Activated CD4-positive, alpha-beta T cell treated with anti-CD3 and anti-CD28 coated beads, Interleukin-2, amount 50 U/mL, for 16 hours (primary cell): ENCODE results near the gene KLHL29.

Experiments
- DNase-seq: peaks from one replicate; pipeline ENCODE4 v3.0.0-alpha.2; 2020

Gene KLHL29

GRCh38 chr2:23452853-23453420, 68.0 kb downstream of the KLHL29 start:
- DNase-seq = no peak

- no peak for DNase-seq
These were observed 68.5 kb downstream of the KLHL29 start for GRCh38 chr2:23453432-23453831.

DNA sequence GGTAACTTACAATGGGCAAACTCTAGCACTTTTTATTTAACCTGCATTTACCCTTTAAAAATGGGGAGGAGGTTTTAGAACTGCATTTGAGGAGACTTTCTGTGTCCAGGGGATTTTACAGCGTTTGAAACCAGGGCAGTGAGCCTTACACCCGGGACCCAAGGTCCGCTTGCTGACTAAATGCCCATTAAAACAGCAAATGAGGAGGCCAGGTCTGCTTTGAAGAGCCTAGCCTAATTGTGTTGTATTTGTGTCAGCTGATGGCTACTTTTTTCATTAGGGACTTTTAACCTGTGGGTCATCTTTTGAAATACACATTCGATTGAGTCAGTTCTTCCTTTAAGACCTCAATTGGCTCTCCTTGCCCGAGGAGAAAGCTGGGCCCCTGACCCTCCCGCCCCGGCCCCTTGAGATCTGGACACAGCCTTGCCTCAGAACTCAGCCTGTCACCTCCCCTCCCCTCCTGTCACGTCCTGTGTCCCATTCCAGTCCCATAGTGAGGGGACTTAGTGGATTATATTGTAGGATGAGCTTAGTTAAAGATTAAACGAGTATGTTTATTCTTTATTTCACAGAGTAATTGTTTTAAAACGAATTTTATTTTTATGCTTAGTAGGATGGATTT, 69.0 kb downstream of the KLHL29 start:
- DNase-seq = no peak

GRCh38 chr2:23454501-23455120, 69.6 kb downstream of the KLHL29 start:
- no peak for DNase-seq

GRCh38 chr2:23456396-23456795, 71.4 kb downstream of the KLHL29 start:
- no peak for DNase-seq

- DNase-seq = no peak
These were observed 72.1 kb downstream of the KLHL29 start for GRCh38 chr2:23456881-23457760.

- DNase-seq = no peak
These were observed 73.2 kb downstream of the KLHL29 start for GRCh38 chr2:23457990-23458682.

DNA sequence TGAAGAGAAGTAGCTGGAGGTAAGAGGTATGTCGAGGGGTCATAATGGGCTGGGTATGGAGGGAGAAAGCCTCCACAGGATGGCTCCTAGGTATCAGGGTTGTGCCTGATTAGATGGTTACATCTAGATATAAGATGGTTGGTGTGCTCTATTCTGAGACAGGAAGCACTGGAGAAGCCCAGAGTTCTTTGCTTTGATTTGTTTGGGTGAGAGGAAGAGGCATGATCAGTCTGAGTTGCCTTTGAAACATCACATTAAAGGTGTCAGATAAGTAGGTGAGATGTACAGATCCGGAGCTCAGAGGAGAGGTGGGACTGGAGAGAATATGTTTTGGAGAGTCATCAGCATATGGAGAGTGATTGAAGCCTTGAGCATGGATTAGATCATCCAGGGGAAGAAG, 74.1 kb downstream of the KLHL29 start:
- DNase-seq = no peak

DNA sequence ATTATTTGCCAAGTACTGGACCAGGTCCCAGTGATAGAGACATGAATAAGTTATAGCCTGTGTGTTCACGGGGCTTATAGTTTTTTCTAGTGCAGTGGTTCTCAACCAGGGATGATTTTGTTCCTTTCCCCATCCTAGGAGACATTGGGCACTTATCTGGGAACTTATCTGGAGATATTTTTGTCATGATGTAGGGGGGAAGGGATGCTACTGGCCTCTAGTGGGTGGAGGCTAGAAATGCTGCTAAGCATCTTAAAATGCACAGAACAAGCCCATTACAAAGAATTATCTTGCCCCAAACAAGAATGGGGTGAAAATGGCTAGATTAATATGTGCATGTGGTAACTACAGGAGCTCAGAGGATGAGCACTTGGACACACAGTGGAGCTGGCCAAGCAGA, 75.2 kb downstream of the KLHL29 start:
- DNase-seq = peak; percentile 3

GRCh38 chr2:23460993-23461392, 76.0 kb downstream of the KLHL29 start:
- DNase-seq = no peak

- DNase-seq = no peak
These were observed 79.2 kb downstream of the KLHL29 start for GRCh38 chr2:23464156-23464555.

DNA sequence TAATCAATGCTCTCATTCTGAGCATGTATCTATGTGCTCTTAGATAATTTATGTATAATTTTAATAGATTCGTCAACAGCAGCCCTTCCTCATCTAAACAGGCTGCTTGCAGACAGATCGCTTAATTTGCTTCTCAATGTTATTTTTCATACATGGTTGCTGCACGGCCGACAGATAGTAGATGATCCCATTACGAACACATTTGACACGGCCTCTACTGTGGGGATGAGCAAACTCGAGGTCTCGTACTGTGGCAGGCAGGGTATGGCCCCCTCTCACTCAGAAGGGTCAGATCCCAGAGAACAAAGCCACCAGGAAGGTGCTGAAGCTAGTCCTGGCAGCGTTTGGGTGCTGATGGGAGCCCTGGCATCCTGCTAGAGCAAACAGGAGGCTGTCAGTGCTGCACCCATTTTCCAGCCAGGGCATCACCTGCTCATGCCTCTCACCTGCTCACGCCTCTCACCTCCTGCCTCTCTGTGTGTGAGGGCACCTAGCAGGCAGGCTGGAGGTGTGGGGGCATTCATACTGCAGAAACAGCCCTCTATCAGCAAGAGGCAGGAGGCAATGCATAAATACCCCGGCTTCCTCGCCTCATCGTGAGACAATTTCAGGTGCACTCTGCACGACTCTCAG, 80.0 kb downstream of the KLHL29 start:
- DNase-seq = no peak

DNA sequence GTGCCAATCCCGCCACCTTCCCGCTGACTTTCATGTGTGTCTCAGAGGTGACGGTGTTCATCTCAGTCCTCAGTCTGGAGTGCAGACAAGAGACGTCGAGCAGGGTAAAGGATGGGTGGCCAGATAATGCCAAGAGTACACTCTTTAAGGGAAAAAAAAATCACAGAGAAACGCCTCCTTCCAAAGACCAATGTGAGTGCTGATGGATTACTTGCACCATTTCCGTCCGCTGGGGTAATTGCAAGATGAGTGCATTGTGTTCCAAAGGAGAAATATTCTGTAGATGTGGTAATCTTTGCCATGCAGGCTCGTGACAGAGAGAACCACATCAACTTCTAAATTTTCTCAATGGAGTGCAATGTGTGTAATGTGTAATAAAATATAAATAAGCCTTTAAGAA, 81.0 kb downstream of the KLHL29 start:
- no peak for DNase-seq

DNA sequence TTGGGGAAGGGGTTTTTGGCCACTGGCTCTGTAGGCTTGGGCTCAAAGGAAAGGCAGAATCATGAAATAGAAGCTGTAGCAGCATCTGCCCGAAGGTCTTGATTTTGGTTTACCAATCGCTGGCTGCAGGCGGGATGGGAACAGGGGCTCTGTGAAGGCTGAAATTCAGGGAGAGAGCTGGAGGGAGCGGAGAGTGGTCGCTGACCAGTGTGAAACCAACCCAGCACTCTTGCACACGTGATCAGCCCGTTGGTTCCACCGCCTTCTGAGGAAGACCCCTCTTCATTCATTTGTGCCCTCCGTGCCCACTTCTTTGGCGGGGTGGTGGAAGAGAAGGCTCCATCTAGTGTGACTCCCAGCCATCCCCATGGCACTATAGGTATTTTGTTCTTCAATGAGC, 82.6 kb downstream of the KLHL29 start:
- DNase-seq = no peak

- no peak for DNase-seq
These were observed 83.6 kb downstream of the KLHL29 start for GRCh38 chr2:23468474-23469141.

- DNase-seq = no peak
These were observed 84.2 kb downstream of the KLHL29 start for GRCh38 chr2:23469142-23469540.

- no peak for DNase-seq
These were observed 90.1 kb downstream of the KLHL29 start for GRCh38 chr2:23475036-23475435.

- no peak for DNase-seq
These were observed 90.5 kb downstream of the KLHL29 start for GRCh38 chr2:23475473-23475872.

DNA sequence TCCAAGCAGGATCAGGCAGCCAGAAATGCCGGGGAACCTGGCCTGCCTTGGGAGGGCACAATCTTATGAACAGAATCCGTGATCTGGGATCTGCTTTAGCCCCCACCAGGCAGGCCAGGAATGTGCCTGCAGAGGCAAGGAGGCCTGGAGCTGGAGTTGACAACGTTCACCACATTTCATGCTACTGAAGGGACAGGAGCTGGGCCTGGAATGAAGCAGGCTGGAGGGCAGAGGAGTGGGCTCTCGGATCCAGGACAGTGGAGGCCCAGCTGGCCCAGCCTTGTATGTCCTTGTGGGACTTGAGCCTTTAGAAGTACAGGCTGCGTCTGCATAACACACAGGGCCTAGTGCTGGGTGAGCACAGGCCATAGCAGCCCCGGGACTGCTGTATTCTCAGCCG, 91.8 kb downstream of the KLHL29 start:
- DNase-seq = no peak

- no peak for DNase-seq
These were observed 92.4 kb downstream of the KLHL29 start for GRCh38 chr2:23477392-23477791.

DNA sequence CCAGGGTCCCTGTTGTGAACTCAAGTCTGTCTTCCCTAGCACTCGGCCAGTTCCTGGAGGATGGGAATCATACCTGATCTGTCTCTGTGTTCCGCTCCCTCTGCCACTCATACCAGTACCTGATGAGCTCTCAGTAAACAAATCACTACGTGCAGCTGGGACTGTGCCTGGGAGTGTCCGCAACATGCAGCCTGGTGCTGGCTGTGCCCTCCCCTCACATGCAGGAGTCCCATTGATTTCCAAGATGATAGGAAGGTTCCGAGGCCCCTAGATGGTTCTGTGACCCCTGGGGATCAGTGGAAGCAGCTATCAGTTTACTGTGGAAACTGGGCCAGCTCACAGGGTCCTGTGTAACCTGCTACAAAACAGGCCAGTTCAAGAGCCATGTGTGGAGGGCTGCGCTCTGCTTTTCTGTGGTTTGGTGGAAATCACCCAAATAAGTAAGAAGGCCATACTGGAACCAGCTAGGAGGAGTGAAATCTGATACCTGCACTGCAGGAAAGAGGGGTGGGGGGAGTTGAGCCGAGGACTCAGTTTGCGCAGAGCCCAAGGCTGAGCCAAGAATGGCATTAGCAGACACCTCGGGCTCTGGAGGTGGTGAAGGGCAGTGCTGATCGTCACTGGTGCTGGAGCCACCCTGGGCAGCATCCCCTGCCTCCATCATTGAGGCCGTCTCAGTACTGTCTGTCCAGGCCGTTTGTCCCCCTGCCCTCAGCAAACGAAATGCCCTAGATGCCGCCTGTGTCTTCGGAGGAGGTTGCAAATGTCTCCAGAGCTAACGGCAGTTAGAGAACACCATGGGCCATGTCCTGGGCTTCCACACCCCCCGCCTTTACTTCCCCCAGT, 93.3 kb downstream of the KLHL29 start:
- DNase-seq = no peak
